ENCODE data around the gene MTMR12. TPM values are rescaled to one million over a fixed set of nuclear protein-coding genes. Genes with fewer than 3 reads are reported as not detected.

The MTMR12 gene
- total RNA-seq, 1 experiment from 2014 or later: 42.7 TPM

DNA sequence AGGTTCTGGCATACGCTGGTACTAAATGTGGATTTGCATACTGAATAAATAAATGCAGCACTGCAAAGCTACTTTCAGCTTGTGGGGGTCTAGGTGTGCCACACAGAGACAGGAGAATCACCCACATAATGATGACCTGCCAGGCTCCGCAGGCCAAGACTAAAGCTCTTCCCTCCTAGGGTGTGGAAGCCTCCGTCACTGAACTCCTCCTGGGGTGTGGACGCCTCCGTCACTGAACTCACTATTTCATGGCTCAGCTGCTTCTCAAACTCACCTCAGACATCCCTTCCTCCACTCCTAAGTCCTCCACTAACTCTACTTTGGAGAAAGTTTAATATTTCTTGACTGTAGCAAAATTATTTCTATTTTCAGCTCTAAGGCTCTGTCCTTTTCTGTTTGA is 73.4 kb downstream of the MTMR12 start:
- peaks cover 70% of the 10 kb centered on the region for H3K36me3 Mint-ChIP-seq
- H3K4me3 Mint-ChIP-seq: no peak overlapping the region
- no peaks in the 10 kb centered on the region for H3K4me1 Mint-ChIP-seq
- no peak for DNase-seq (ENCODE audit: low spot score)
- no peak for ATAC-seq
- no peak overlapping the region for H3K27ac Mint-ChIP-seq
- no peaks in the 10 kb centered on the region for H3K27me3 Mint-ChIP-seq (ENCODE audit: low read depth)
- TF ChIP-seq MXD4 (CRISPR knock-in tag; IDR thresholded peaks at IDR 0.05; ENCODE audit: borderline replicate concordance): no peak
- TF ChIP-seq GTF2I (CRISPR knock-in tag; conservative IDR thresholded peaks at IDR 0.05): no peak
- TF ChIP-seq ZNF396 (CRISPR knock-in tag; IDR thresholded peaks at IDR 0.05; ENCODE audit: borderline replicate concordance): no peak
- no peak for TF ChIP-seq JUN (CRISPR knock-in tag; IDR thresholded peaks at IDR 0.05)
- no peak for TF ChIP-seq ETV6 (CRISPR knock-in tag; IDR thresholded peaks at IDR 0.05)
- TF ChIP-seq CBFB (CRISPR knock-in tag; IDR thresholded peaks at IDR 0.05; ENCODE audit: low read depth): no peak
- TF ChIP-seq TEAD4 (CRISPR knock-in tag; IDR thresholded peaks at IDR 0.05): no peak
- POLR2A ChIA-PET: no interaction called here
- CTCF ChIA-PET: no interaction called here
- H3K9me3 Mint-ChIP-seq: no peaks in the 10 kb centered on the region

DNA sequence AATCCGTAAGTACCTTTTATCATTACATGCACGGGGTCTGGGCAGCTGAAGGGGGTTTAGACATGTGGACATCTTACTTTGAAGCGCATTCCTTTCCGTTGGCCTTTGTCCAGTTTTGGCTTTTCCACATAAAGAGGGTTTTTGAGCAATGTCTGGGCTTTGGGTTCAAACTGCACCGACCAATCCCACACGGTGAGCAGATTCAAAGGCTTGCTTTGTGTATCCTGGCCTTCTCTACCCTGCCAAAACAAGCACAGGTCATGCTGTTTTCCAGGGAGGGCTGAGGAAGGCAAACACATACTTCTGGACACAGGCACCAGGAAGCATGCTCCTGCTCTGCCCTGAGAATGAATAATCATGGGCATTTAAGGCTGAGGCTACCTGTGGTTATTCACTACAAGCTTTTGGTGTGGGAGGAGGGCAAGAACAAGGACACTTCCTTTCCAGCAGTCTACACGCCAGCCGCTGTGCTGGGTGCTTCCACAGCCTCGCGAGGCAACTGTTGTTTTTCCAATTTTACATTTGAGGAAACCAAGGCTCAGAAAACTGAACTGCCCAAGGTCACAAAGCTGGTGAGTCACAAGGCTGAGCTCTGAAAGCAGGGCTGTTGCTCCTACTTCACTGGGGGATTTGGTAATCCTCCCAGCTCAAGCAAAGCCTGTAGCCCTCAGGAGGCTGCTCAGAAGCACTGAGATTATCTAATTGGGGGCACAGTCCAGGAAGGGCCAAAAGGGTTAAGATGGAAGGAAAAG is 78.9 kb downstream of the MTMR12 start:
- Mint-ChIP-seq H3K9me3 (no peaks in the 10 kb centered on the region), H3K36me3 (peaks cover 61% of the 10 kb centered on the region), H3K4me3 (no peak overlapping the region), H3K27ac (no peak overlapping the region; the same call in 1 of the 2 replicates), H3K4me1 (peaks cover 4% of the 10 kb centered on the region; the same call in 1 of the 2 replicates), H3K27me3 (ENCODE audit: low read depth) (no peaks in the 10 kb centered on the region)
- CTCF ChIA-PET: interaction anchor here (0.8 to 4.5 kb wide), 4 partner anchors 24 to 256 kb away, joined by 3 to 58 read pairs (median 26); no protein-coding TSS in a partner anchor
- TF ChIP-seq, protein P1, sequence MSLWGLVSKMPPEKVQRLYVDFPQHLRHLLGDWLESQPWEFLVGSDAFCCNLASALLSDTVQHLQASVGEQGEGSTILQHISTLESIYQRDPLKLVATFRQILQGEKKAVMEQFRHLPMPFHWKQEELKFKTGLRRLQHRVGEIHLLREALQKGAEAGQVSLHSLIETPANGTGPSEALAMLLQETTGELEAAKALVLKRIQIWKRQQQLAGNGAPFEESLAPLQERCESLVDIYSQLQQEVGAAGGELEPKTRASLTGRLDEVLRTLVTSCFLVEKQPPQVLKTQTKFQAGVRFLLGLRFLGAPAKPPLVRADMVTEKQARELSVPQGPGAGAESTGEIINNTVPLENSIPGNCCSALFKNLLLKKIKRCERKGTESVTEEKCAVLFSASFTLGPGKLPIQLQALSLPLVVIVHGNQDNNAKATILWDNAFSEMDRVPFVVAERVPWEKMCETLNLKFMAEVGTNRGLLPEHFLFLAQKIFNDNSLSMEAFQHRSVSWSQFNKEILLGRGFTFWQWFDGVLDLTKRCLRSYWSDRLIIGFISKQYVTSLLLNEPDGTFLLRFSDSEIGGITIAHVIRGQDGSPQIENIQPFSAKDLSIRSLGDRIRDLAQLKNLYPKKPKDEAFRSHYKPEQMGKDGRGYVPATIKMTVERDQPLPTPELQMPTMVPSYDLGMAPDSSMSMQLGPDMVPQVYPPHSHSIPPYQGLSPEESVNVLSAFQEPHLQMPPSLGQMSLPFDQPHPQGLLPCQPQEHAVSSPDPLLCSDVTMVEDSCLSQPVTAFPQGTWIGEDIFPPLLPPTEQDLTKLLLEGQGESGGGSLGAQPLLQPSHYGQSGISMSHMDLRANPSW (CRISPR knock-in tag; conservative IDR thresholded peaks at IDR 0.05; ENCODE audit: low read depth): no peak
- no peak for DNase-seq (ENCODE audit: low spot score)
- ATAC-seq: no peak
- POLR2A ChIA-PET: interaction anchor here (0.6 kb wide), 1 partner anchor 474 kb away, joined by 3 read pairs; no protein-coding TSS in a partner anchor

DNA sequence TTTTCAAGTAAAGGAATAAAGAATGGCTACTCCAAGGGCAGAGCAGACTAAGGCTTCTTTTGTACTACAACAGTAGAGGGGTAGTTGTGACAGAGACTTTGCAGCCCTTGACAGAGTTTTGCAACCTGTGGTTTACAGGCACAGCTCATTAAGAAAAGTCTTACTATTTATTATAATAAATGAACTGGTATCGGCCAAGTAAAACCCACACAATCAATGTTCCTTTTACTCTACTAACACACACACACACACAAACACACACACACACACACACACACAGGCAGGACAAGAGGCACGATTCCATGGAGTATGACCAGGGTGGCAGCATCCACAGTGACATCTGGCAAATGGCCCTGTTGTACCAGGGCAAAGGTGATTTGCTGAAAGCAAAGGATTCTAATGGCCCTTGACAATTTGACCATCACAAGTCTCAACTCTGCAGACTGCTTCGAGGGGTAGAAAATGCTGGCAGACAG is 79.5 kb downstream of the MTMR12 start:
- TF ChIP-seq CBFB (CRISPR knock-in tag; IDR thresholded peaks at IDR 0.05; ENCODE audit: low read depth) (no peak), EMX1 (CRISPR knock-in tag; IDR thresholded peaks at IDR 0.05) (no peak), ZNF423 (CRISPR knock-in tag; IDR thresholded peaks at IDR 0.05) (no peak), FOXJ3 (CRISPR knock-in tag; IDR thresholded peaks at IDR 0.05; ENCODE audit: borderline replicate concordance) (no peak), KAT7 (CRISPR knock-in tag; IDR thresholded peaks at IDR 0.05; ENCODE audit: borderline replicate concordance) (no peak), ZBTB21 (CRISPR knock-in tag; IDR thresholded peaks at IDR 0.05; ENCODE audit: borderline replicate concordance) (no peak), GTF2I (CRISPR knock-in tag; conservative IDR thresholded peaks at IDR 0.05) (no peak), IRF2 (CRISPR knock-in tag; IDR thresholded peaks at IDR 0.05; ENCODE audit: borderline replicate concordance, low read depth) (no peak), CREB1 (CRISPR knock-in tag; IDR thresholded peaks at IDR 0.05) (no peak), PRRX2 (CRISPR knock-in tag; IDR thresholded peaks at IDR 0.05) (no peak)
- TF ChIP-seq, protein P2, sequence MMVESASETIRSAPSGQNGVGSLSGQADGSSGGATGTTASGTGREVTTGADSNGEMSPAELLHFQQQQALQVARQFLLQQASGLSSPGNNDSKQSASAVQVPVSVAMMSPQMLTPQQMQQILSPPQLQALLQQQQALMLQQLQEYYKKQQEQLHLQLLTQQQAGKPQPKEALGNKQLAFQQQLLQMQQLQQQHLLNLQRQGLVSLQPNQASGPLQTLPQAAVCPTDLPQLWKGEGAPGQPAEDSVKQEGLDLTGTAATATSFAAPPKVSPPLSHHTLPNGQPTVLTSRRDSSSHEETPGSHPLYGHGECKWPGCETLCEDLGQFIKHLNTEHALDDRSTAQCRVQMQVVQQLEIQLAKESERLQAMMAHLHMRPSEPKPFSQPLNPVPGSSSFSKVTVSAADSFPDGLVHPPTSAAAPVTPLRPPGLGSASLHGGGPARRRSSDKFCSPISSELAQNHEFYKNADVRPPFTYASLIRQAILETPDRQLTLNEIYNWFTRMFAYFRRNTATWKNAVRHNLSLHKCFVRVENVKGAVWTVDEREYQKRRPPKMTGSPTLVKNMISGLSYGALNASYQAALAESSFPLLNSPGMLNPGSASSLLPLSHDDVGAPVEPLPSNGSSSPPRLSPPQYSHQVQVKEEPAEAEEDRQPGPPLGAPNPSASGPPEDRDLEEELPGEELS (CRISPR knock-in tag; IDR thresholded peaks at IDR 0.05): no peak
- TF ChIP-seq, protein P3, sequence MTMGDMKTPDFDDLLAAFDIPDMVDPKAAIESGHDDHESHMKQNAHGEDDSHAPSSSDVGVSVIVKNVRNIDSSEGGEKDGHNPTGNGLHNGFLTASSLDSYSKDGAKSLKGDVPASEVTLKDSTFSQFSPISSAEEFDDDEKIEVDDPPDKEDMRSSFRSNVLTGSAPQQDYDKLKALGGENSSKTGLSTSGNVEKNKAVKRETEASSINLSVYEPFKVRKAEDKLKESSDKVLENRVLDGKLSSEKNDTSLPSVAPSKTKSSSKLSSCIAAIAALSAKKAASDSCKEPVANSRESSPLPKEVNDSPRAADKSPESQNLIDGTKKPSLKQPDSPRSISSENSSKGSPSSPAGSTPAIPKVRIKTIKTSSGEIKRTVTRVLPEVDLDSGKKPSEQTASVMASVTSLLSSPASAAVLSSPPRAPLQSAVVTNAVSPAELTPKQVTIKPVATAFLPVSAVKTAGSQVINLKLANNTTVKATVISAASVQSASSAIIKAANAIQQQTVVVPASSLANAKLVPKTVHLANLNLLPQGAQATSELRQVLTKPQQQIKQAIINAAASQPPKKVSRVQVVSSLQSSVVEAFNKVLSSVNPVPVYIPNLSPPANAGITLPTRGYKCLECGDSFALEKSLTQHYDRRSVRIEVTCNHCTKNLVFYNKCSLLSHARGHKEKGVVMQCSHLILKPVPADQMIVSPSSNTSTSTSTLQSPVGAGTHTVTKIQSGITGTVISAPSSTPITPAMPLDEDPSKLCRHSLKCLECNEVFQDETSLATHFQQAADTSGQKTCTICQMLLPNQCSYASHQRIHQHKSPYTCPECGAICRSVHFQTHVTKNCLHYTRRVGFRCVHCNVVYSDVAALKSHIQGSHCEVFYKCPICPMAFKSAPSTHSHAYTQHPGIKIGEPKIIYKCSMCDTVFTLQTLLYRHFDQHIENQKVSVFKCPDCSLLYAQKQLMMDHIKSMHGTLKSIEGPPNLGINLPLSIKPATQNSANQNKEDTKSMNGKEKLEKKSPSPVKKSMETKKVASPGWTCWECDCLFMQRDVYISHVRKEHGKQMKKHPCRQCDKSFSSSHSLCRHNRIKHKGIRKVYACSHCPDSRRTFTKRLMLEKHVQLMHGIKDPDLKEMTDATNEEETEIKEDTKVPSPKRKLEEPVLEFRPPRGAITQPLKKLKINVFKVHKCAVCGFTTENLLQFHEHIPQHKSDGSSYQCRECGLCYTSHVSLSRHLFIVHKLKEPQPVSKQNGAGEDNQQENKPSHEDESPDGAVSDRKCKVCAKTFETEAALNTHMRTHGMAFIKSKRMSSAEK (CRISPR knock-in tag; IDR thresholded peaks at IDR 0.05; ENCODE audit: borderline replicate concordance): no peak
- TF ChIP-seq, protein P4, sequence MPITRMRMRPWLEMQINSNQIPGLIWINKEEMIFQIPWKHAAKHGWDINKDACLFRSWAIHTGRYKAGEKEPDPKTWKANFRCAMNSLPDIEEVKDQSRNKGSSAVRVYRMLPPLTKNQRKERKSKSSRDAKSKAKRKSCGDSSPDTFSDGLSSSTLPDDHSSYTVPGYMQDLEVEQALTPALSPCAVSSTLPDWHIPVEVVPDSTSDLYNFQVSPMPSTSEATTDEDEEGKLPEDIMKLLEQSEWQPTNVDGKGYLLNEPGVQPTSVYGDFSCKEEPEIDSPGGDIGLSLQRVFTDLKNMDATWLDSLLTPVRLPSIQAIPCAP (CRISPR knock-in tag; IDR thresholded peaks at IDR 0.05): no peak
- TF ChIP-seq, protein P5, sequence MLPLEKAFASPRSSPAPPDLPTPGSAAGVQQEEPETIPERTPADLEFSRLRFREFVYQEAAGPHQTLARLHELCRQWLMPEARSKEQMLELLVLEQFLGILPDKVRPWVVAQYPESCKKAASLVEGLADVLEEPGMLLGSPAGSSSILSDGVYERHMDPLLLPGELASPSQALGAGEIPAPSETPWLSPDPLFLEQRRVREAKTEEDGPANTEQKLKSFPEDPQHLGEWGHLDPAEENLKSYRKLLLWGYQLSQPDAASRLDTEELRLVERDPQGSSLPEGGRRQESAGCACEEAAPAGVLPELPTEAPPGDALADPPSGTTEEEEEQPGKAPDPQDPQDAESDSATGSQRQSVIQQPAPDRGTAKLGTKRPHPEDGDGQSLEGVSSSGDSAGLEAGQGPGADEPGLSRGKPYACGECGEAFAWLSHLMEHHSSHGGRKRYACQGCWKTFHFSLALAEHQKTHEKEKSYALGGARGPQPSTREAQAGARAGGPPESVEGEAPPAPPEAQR (CRISPR knock-in tag; IDR thresholded peaks at IDR 0.05): no peak
- Mint-ChIP-seq H3K36me3 (peaks cover 62% of the 10 kb centered on the region), H3K27me3 (ENCODE audit: low read depth) (no peaks in the 10 kb centered on the region; the same call in 1 of the 2 replicates), H3K4me3 (no peak overlapping the region), H3K9me3 (no peaks in the 10 kb centered on the region), H3K27ac (no peak overlapping the region), H3K4me1 (peaks cover 4% of the 10 kb centered on the region; the same call in 1 of the 2 replicates)
- ATAC-seq (no peak), DNase-seq (ENCODE audit: low spot score) (no peak)
- POLR2A ChIA-PET: interaction anchor here (0.6 to 1.3 kb wide), 3 partner anchors 79 to 314 kb away, joined by 3 read pairs; no protein-coding TSS in a partner anchor
- CTCF ChIA-PET: interaction anchor here (2.2 to 4.5 kb wide), 4 partner anchors 17 to 96 kb away, joined by 8 to 58 read pairs (median 32); no protein-coding TSS in a partner anchor

Measured in WTC11 (cell line).